ENCODE results near the gene FAIM2.

The FAIM2 gene

DNA sequence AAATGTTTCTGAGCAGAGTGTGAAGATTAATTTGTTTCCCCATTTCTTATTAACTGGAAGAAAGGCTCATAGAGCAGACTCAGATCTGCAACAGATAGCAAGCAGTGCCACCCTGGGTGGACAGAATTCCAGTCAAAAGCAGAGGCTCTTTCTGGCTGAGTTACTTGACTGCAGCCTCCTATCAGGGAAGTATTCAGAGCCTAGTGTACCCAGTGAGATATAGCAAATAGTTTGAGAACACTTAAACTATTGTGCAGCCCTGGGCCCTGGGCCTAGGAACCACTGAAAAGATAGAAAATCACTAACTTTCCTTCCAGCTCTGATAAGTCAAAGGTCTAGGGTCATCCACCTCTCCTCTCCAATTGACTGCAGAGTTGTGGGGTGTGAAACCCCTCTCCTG, 35.6 kb upstream of the FAIM2 start:
- DNase-seq: no peak
- no peaks in the 10 kb centered on the region for H3K36me3 ChIP-seq
- H3K9me3 ChIP-seq: no peaks in the 10 kb centered on the region
- intact Hi-C loops (cut with DNase I; ENCODE audit: low total_unique reads): no loop called here
- no peak overlapping the region for H3K4me3 ChIP-seq
- no peak overlapping the region for H3K27ac ChIP-seq
- TF ChIP-seq, protein P1, sequence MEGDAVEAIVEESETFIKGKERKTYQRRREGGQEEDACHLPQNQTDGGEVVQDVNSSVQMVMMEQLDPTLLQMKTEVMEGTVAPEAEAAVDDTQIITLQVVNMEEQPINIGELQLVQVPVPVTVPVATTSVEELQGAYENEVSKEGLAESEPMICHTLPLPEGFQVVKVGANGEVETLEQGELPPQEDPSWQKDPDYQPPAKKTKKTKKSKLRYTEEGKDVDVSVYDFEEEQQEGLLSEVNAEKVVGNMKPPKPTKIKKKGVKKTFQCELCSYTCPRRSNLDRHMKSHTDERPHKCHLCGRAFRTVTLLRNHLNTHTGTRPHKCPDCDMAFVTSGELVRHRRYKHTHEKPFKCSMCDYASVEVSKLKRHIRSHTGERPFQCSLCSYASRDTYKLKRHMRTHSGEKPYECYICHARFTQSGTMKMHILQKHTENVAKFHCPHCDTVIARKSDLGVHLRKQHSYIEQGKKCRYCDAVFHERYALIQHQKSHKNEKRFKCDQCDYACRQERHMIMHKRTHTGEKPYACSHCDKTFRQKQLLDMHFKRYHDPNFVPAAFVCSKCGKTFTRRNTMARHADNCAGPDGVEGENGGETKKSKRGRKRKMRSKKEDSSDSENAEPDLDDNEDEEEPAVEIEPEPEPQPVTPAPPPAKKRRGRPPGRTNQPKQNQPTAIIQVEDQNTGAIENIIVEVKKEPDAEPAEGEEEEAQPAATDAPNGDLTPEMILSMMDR (IDR thresholded peaks at IDR 0.05): no peak
- no peaks in the 10 kb centered on the region for H3K27me3 ChIP-seq
- no peaks in the 10 kb centered on the region for H3K4me1 ChIP-seq

GRCh38 chr12:49937639-49938300, 34.1 kb upstream of the FAIM2 start:
- H3K4me3 ChIP-seq: no peak overlapping the region
- no peaks in the 10 kb centered on the region for H3K36me3 ChIP-seq
- TF ChIP-seq, protein P1 (IDR thresholded peaks at IDR 0.05): no peak
- H3K27ac ChIP-seq: no peak overlapping the region
- H3K27me3 ChIP-seq: no peaks in the 10 kb centered on the region
- no peaks in the 10 kb centered on the region for H3K4me1 ChIP-seq
- DNase-seq: no peak
- H3K9me3 ChIP-seq: no peaks in the 10 kb centered on the region
- intact Hi-C loops (cut with DNase I; ENCODE audit: low total_unique reads): no loop called here

- TF ChIP-seq, protein P1 (IDR thresholded peaks at IDR 0.05): no peak
- no peak overlapping the region for H3K4me3 ChIP-seq
Observed at GRCh38 chr12:49936925-49937324, 33.2 kb upstream of the FAIM2 start.

DNA sequence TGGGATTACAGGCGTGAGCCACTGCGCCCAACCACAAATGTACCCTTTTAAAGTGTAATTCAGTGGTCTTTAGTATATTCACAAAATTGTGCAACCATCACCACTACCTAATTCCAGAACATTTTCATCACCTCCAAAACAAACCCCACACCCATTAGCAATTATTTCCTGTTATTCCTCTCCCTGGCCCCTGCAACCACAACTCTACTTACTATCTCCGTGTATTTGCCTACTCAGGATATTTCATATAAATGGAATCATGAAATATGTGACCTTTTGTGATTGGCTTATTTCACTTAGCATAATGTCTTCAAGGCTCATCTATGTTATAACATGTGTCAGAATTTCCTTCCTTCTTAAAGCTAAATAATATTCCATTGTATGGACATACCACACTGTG, 30.8 kb upstream of the FAIM2 start:
- Histone ChIP-seq H3K27ac (no peak overlapping the region), H3K4me1 (no peaks in the 10 kb centered on the region), H3K4me3 (no peak overlapping the region), H3K9me3 (no peaks in the 10 kb centered on the region), H3K27me3 (peaks cover 0 to 4% of the 10 kb centered on the region in 2 donors), H3K36me3 (no peaks in the 10 kb centered on the region)
- TF ChIP-seq, protein P1 (IDR thresholded peaks at IDR 0.05): no peak
- no peak for DNase-seq
- intact Hi-C loops (cut with DNase I; ENCODE audit: low total_unique reads): no loop called here

More at GRCh38 chr12:49936925-49937324, 33.2 kb upstream of the FAIM2 start:
- H3K4me1 ChIP-seq: no peaks in the 10 kb centered on the region
- H3K27ac ChIP-seq: no peak overlapping the region
- DNase-seq: no peak
- no peaks in the 10 kb centered on the region for H3K36me3 ChIP-seq
- intact Hi-C loops (cut with DNase I; ENCODE audit: low total_unique reads): no loop called here
- H3K9me3 ChIP-seq: no peaks in the 10 kb centered on the region
- H3K27me3 ChIP-seq: no peaks in the 10 kb centered on the region

DNA sequence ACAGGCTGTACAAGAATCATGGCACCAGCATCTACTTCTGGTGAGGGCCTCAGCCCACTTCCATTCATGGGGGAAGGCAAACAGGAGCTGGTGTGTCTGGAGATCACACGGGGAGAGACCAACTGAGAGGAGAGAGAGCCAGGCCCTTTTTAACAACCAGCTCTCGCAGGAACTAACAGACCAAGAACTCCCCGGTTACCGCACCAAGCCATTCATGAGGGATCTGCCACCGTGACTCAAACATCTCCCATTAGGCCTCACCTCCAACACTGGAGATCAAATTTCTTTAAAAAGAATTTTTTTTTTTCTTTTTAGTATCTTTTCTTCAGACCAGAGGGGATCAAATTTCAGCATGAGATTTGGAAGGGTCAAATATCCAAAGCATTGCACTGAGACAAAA, 30.1 kb upstream of the FAIM2 start:
- H3K36me3 ChIP-seq: no peaks in the 10 kb centered on the region
- DNase-seq: no peak
- no peaks in the 10 kb centered on the region for H3K9me3 ChIP-seq
- peaks cover 0 to 5% of the 10 kb centered on the region in 2 donors for H3K27me3 ChIP-seq
- TF ChIP-seq, protein P1 (IDR thresholded peaks at IDR 0.05): no peak
- H3K4me3 ChIP-seq: no peak overlapping the region
- intact Hi-C loops (cut with DNase I; ENCODE audit: low total_unique reads): no loop called here
- H3K27ac ChIP-seq: no peak overlapping the region
- no peaks in the 10 kb centered on the region for H3K4me1 ChIP-seq

Measured in tibial artery (tissue), 4 donors.